ENCODE data around the gene TP53RK.

The TP53RK gene

DNA sequence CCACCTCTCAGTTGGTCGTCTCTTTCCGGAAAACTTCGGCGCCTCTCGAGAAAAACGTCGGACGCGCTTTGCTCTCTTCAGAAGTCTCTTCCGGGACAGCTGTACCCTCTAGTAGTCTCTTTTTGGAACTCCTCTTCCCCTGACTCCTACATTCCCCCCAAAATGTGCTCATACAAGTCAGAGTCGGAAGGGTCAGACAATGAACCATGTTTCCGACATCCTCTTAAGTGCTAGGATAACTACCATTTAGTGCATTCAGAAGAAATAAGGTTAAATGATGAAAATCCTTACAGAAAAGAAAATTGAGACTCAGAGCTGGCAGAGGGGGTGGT is 476 bp upstream of the TP53RK start:
- H3K27ac ChIP-seq = peak overlapping the region; percentile 97
- no peak for TF ChIP-seq CTCF (conservative IDR thresholded peaks at IDR 0.05)

DNA sequence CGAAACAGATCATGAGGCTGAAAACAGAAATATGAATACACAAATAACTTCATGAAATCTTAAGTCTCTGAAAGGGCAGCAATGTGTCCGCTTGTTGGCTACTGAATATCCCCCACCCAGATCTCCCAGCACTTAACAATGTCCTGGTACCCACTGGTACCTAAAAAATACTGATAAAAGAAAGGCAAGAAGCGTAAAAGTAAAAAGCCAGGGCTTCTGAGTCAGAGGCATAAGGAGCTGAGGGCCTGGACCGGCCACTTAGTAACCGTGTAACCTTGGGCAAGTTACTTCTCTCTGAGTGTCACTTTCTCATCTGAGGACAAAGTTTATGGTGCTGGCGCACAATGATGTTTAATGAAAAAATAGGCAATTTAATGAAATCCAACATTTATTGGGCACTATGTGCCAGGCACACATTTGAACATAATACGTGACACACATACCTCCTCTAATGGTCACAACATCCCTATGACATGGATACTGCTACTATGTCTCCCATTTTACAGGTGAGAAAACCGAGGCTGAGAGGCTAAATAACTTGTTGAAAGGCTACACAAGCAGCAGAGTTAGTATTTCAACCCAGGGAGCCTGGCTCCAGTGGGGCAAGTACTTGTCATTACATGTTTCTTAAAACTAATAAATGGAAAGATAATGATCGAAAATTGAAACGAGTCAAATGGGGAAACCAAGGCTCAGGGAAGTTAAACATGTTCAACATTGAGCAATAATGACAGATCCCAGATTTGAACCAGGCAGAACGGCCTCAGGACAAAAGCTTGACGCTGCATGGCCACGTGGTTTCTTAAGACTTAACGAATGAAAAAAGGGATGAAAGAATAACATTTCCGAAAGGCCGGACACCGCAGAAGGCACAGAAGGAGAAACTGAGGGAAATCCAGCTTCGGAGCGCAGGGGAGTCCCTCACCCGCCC is 828 bp downstream of the TP53RK start:
- TF ChIP-seq CTCF (conservative IDR thresholded peaks at IDR 0.05) = no peak

GRCh38 chr20:46683939-46684750 is 5.1 kb downstream of the TP53RK start:
- H3K27ac ChIP-seq = peak overlapping the region; percentile 79
- no peak for TF ChIP-seq CTCF (conservative IDR thresholded peaks at IDR 0.05)

More for the DNA sequence above, 828 bp downstream of the TP53RK start:
- H3K27ac ChIP-seq = peak overlapping the region; percentile 97

DNA sequence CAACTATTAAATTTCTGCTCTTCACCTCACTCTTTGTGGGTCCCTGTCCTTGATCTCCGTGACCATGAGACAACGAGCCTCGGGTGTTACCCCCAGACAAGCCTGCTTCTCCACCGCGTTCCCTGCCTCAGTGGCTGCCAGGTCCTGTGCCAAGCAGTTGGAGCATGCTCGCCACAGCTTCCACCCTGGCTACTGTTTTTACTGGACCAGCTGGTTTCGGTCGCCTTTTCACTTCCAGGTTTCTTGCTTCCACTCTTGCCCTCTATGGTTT is 5.6 kb downstream of the TP53RK start:
- no peak for TF ChIP-seq CTCF (conservative IDR thresholded peaks at IDR 0.05)
- peak overlapping the region; percentile 79 for H3K27ac ChIP-seq

- TF ChIP-seq CTCF (conservative IDR thresholded peaks at IDR 0.05) = no peak
- peak overlapping the region; percentile 79 for H3K27ac ChIP-seq
These were observed 6.1 kb downstream of the TP53RK start for GRCh38 chr20:46683011-46683667.

- peak overlapping the region; percentile 79 for H3K27ac ChIP-seq
- no peak for TF ChIP-seq CTCF (conservative IDR thresholded peaks at IDR 0.05)
These were observed 7.0 kb downstream of the TP53RK start for GRCh38 chr20:46682063-46682821.

Measured in VCaP (cell line).